Fibroblast of lung (primary cell): ENCODE data around the gene PLA2G3.

Experiments
- CTCF ChIP-seq, 2 donors: IDR thresholded peaks in 1 of 2; conservative IDR thresholded peaks in 1 of 2; 1 replicate in 1 of 2; 2 replicates in 1 of 2; pipeline ENCODE4 v1.5.1; 2011 to 2012; ENCODE audit warnings: low read length in 2 of 2, control low read depth in 1 of 2, inconsistent platforms in 1 of 2, low read depth in 1 of 2, mild to moderate bottlenecking in 1 of 2
- EZH2 ChIP-seq: IDR thresholded peaks from 2 replicates; pipeline ENCODE4 v1.5.1; 2012; ENCODE audit warnings: low read length, control low read depth, mild to moderate bottlenecking; ENCODE audit errors: missing control alignments

DNA sequence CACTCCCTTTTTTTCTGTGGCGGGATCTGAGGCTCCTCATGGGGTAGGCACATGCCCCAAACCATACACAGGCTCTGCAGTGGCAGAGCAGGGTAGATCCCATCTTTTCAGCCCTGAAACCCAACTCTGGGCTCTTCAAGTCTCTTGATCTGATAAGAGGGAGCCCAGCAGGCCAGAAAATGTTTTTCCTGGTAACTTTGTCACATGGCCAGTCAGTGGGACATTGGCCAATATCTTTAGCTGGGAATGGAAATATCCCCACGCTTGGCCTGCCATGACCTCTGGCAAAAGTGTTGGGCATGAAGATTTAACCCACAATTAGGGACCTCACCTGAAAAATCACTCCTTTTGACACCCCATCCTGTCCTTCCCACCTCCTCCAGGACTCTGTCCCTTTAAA, 9.4 kb downstream of the PLA2G3 start:
- TF ChIP-seq CTCF (conservative IDR thresholded peaks at IDR 0.05 in 1 of 2, IDR thresholded peaks at IDR 0.05 in 1 of 2; ENCODE audit: low read depth in 1 of 2, low read length in 2 of 2) (no peak), EZH2 (no peak)
